Measurements from ENCODE around the gene PALD1. TPM values are rescaled to one million over a fixed set of nuclear protein-coding genes. Genes with fewer than 3 reads are reported as not detected.

PALD1 gene
- total and polyA plus RNA-seq, 9 of the 15 experiments (the other 6 are each of a cell fraction or from before 2014, with no cell fraction given), result 0.03 to 0.29 (median 0.09) TPM; not detected in 2

GRCh38 chr10:70575874-70576802, 97.6 kb downstream of the PALD1 start (continued):
- TF ChIP-seq ZNF395 (CRISPR knock-in tag; IDR thresholded peaks at IDR 0.05) (0 out of 2 replicates have a peak, but pooled peaks have one; percentile 14), BRF2 (IDR thresholded peaks at IDR 0.05; ENCODE audit: borderline replicate concordance, insufficient read depth, insufficient read length) (no peak), FIP1L1 (IDR thresholded peaks at IDR 0.05; ENCODE audit: low read depth, low read length, poor library complexity, severe bottlenecking) (no peak), MAFK (IDR thresholded peaks at IDR 0.05; ENCODE audit: low read length) (no peak), ZNF57 (CRISPR knock-in tag; IDR thresholded peaks at IDR 0.05) (no peak), CHCHD3 (CRISPR knock-in tag; IDR thresholded peaks at IDR 0.05) (no peak), ZNF507 (tag; conservative IDR thresholded peaks at IDR 0.05) (no peak), PKNOX1 (IDR thresholded peaks at IDR 0.05) (peak; percentile 33; the same call in 1 of the 2 replicates), THRB (CRISPR knock-in tag; conservative IDR thresholded peaks at IDR 0.05) (no peak), SOX6 (IDR thresholded peaks at IDR 0.05) (peak; percentile 68), HDAC2 (IDR thresholded peaks at IDR 0.05) (peak; percentile 89), ZNF280A (IDR thresholded peaks at IDR 0.05; ENCODE audit: low read depth, partially characterized antibody) (no peak), RAD21 (CRISPR knock-in tag; conservative IDR thresholded peaks at IDR 0.05 in 1 of 2, IDR thresholded peaks at IDR 0.05 in 1 of 2) (no peak; a peak in 2 of 4 replicates), ID3 (CRISPR knock-in tag; IDR thresholded peaks at IDR 0.05) (no peak), ID3 (tag; IDR thresholded peaks at IDR 0.05) (0 out of 2 replicates have a peak, but pooled peaks have one; percentile 64)
